Stimulated activated memory B cell treated with anti-CD40 and anti-IgM and Interleukin-4, amounts not matched to agents 10 μg/mL and 1 μg/mL and 100 μg/mL, for 72 hours (primary cell): ENCODE measurements around the gene ZBTB33.

ENCODE experiments used
- ATAC-seq: fragments of 150-1000 bp; cut with Tn5 transposase; 2 replicates; pipeline ENCODE4 v1.10.0; 2021
- H3K27ac Mint-ChIP-seq: one replicate; pipeline ENCODE4 v1.8.0; 2022; ENCODE audit warnings: mild to moderate bottlenecking, mixed read lengths
- H3K27me3 Mint-ChIP-seq: one replicate; pipeline ENCODE4 v1.8.0; 2022; ENCODE audit warnings: mixed read lengths
- H3K36me3 Mint-ChIP-seq: one replicate; pipeline ENCODE4 v1.8.0; 2022; ENCODE audit warnings: mixed read lengths
- H3K4me1 Mint-ChIP-seq: one replicate; pipeline ENCODE4 v1.8.0; 2022; ENCODE audit warnings: mixed read lengths
- H3K4me3 Mint-ChIP-seq: one replicate; pipeline ENCODE4 v1.8.0; 2022; ENCODE audit warnings: mild to moderate bottlenecking, moderate library complexity, mixed read lengths
- H3K9me3 Mint-ChIP-seq: one replicate; pipeline ENCODE4 v1.8.0; 2022; ENCODE audit warnings: mixed read lengths

The ZBTB33 gene, protein sequence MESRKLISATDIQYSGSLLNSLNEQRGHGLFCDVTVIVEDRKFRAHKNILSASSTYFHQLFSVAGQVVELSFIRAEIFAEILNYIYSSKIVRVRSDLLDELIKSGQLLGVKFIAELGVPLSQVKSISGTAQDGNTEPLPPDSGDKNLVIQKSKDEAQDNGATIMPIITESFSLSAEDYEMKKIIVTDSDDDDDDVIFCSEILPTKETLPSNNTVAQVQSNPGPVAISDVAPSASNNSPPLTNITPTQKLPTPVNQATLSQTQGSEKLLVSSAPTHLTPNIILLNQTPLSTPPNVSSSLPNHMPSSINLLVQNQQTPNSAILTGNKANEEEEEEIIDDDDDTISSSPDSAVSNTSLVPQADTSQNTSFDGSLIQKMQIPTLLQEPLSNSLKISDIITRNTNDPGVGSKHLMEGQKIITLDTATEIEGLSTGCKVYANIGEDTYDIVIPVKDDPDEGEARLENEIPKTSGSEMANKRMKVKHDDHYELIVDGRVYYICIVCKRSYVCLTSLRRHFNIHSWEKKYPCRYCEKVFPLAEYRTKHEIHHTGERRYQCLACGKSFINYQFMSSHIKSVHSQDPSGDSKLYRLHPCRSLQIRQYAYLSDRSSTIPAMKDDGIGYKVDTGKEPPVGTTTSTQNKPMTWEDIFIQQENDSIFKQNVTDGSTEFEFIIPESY

DNA sequence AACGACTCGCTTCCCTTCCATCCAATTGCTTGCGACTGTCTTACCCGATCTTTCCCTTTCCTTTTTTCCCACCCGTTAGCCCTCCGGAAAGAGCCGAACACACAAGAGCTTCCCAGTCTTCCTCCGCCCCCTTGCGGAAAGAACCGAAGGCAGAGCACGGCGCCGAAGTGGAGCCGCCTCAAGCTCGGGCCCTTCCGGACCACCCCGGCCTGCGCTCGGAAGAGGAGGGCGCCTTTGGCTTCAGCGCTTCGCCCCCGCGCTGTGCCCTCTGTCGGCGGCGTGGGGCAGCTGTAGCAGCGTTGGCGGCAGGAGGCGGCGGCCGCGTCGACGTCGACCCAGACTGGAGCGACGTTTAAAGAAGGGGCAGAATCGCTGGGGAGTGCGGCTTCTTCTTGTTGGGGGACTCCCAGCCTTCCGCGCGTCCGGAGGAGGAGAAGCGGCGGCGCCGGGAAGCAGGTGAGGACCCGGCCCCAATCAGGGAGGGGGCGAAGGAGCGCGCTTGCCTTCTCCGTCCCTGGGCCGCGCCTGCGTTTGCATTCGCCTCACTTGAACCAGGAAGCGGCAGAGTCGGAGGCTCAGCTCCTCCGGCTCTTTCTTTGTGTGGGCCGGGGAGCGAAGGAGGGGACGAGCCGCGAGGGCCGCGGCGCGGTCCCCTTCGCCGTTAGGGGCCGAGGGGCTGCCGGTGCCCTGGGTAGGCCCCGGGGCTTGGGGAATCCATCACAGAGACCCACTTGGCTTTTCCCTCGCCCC, at the start of gene ZBTB33:
Gene ZBTB33, plus strand, starts transcription at position 291 of the 750 bp plus-strand sequence. CDS start 2,604 bp downstream, outside the sequence.
- H3K4me1 Mint-ChIP-seq = no peaks in the 10 kb centered on the region
- peaks cover 12% of the 10 kb centered on the region for H3K36me3 Mint-ChIP-seq
- peak within 1 kb of the TSS; percentile 95 for H3K4me3 Mint-ChIP-seq
- H3K27me3 Mint-ChIP-seq = no peaks in the 10 kb centered on the region
- H3K9me3 Mint-ChIP-seq = no peaks in the 10 kb centered on the region
- H3K27ac Mint-ChIP-seq = peak within 1 kb of the TSS; percentile 97
- peak; percentile 100 for ATAC-seq

DNA sequence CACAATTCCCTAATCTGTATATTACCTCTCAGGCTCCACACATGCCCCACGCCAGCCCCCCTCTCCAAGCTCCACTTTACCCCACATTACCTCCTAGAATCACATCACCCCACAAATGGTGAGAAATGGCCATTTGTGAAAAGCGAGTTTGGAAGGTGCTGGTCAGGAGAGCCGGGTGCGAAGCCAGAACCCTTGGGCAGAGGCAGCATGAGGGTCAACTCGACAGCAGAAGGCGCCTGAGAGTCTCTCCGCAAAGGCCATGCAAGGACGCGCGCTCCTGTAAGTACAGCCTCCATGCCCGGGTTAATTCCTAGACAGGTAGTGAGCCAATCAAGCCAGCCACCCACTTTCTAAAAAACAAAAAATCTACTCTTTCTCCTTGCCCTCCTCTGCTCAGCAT, 49.8 kb upstream of the ZBTB33 start:
- no peaks in the 10 kb centered on the region for H3K27me3 Mint-ChIP-seq
- H3K9me3 Mint-ChIP-seq = no peaks in the 10 kb centered on the region
- H3K36me3 Mint-ChIP-seq = peaks cover 11% of the 10 kb centered on the region
- H3K4me1 Mint-ChIP-seq = no peaks in the 10 kb centered on the region
- ATAC-seq = no peak
- H3K4me3 Mint-ChIP-seq = no peak overlapping the region
- H3K27ac Mint-ChIP-seq = no peak overlapping the region

DNA sequence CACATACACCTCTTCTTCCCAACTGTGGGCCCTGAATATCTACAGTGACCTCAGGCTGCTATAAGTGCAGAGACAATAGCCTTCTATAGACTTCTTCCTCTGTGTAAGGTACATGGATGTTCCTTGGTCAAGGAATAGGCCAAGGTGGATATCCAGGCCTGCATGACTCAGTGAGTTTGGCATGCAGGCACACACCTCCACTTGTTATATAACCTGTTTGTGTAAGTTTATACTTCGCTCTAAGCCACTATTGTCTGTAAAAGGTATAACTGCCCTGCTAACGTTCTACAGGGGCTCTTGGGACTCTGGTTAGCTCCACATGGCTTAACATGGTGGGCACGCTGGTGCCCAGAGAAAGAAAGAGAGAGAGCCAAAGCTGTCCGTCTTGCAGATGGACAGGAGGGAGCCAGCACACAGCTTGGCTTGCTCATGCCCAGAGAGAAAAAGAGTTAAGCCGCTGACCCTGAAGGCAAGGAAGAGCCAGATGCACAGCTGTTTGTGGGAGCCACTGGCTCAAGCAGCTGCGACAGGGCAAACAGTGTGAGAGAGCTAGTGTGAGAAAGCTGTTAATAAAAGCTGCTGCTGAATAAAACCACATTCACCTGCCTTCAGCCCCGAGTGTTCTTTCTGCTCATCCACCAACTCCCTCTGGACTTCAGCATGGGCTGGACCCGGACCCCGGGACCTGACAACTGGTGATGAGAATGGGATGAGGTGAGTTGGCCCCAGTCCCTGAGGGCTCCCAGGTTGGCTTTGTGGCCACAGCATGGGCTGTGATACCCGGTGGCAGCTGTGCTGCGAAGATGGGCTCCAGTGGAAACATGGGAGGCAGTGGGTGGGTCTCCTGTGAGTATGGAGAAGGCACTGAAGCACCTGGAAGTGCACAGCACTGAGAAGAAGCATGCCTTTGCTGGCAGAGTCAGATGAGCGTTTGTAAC, 44.5 kb upstream of the ZBTB33 start:
- no peaks in the 10 kb centered on the region for H3K4me1 Mint-ChIP-seq
- H3K27me3 Mint-ChIP-seq = no peaks in the 10 kb centered on the region
- no peaks in the 10 kb centered on the region for H3K9me3 Mint-ChIP-seq
- H3K4me3 Mint-ChIP-seq = no peak overlapping the region
- H3K36me3 Mint-ChIP-seq = peaks cover 7% of the 10 kb centered on the region
- no peak overlapping the region for H3K27ac Mint-ChIP-seq
- ATAC-seq = no peak

DNA sequence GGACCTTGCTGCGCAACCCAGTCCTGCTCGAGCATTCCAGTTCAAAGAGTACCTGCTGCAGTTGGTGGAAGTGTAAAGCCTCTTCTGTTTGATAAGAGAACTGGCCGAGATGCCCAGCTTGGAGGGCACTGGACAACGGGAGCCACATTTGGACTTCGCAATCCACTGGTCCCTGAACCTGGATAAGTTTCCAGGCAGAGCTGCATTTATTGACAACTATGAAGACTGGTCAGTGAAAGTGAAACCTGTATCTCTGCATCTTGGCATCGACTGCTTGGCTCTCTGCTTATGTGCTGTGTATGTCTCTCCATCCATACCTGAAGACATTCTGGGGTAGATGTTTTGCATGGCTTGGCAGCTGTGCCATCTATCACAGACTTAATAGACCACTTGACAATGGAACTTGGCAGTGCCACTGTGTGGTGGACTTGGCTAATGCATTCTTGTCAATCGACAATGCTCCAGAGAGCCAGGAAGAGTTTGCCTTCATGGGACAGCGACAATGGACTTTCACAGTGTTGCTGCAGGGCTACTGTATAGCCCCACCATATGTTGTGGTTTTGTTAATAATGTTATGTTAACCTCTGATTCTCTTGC, 43.5 kb upstream of the ZBTB33 start:
- H3K27me3 Mint-ChIP-seq = no peaks in the 10 kb centered on the region
- peaks cover 7% of the 10 kb centered on the region for H3K36me3 Mint-ChIP-seq
- no peak overlapping the region for H3K27ac Mint-ChIP-seq
- no peaks in the 10 kb centered on the region for H3K9me3 Mint-ChIP-seq
- no peak for ATAC-seq
- no peaks in the 10 kb centered on the region for H3K4me1 Mint-ChIP-seq
- H3K4me3 Mint-ChIP-seq = no peak overlapping the region

DNA sequence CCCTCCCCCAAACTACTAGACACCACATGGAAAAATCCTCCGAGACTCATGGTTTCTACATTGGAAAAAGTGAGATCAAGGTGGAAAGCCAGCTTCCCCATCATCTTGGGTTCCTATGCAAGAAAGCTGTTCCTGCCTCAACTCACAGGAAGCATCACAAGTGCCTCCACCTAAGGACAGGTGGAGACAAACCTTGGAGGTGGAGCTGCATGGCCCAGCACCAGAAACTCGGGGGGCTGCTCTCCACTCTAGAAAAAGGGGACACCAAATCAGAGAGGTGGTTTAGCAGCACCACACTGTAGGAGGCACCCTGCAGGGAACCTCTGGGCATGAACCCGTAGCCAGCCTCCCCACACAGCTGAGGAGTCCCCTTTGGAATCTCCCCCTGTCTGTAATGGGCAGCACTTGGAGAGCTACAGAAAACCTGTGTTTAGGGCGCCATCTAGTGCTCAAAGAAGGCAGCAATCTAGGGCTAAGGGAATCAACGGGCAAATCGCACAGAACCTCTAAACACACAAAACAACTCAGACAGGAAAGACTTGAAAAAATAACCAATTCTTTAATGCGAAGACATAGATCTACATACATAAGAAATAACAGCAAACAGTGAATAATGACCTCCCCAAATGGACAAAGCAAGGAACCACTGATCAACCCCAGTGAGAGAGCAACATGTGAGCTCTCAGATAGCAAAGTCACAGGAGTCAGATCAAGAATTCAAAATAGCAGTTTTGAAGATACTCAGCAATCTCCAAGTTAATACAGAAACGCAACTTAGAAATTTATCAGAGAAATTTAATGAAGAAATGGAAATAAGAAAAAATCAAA, 37.0 kb upstream of the ZBTB33 start:
- no peaks in the 10 kb centered on the region for H3K27me3 Mint-ChIP-seq
- no peak overlapping the region for H3K27ac Mint-ChIP-seq
- no peak for ATAC-seq
- no peaks in the 10 kb centered on the region for H3K36me3 Mint-ChIP-seq
- peaks cover 10% of the 10 kb centered on the region for H3K4me1 Mint-ChIP-seq
- H3K4me3 Mint-ChIP-seq = no peak overlapping the region
- H3K9me3 Mint-ChIP-seq = no peaks in the 10 kb centered on the region

DNA sequence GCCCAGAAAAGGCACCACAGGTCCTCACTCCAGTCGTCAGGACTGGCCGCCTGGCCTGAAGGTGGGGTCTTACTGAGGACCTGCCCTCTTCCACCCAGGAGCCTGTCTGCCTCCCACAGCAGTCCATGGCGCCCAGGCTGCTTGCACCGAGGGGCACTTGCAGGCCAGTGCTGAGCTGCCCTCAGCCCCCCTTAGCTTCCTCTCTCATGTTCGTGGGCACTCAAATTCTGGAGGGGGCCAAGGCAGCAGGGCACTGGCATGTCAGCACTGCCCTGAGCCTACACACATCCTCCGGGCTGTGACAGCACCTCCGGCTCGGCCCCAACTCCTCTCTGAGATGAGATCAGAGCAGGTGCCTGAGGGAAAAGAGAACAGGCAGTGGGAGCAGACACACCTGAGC, 27.2 kb upstream of the ZBTB33 start:
- Mint-ChIP-seq H3K27me3 (no peaks in the 10 kb centered on the region), H3K4me3 (no peak overlapping the region), H3K27ac (no peak overlapping the region), H3K36me3 (peaks cover 11% of the 10 kb centered on the region), H3K9me3 (no peaks in the 10 kb centered on the region), H3K4me1 (no peaks in the 10 kb centered on the region)
- no peak for ATAC-seq

DNA sequence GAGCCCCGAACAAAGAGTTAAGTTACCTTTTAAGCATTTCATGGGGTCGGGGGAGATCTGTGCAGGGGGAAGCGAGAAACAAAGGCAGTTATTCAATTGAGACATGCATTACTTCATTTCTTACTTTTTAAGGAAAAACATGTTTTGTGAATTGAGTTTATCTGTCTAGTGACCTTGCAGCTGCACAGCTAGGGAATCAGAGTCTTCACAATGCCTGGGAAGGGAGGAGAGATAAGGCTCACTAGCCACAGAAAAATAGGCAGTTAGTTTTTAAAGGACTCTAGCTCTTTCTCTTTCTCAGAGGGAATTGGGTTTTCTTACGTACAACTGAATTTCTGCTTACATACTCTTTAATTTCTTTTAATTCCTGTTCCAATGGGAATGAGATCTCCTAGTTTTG, 26.2 kb upstream of the ZBTB33 start:
- Mint-ChIP-seq H3K4me3 (no peak overlapping the region), H3K27me3 (no peaks in the 10 kb centered on the region), H3K36me3 (peaks cover 12% of the 10 kb centered on the region), H3K4me1 (no peaks in the 10 kb centered on the region), H3K27ac (no peak overlapping the region), H3K9me3 (no peaks in the 10 kb centered on the region)
- no peak for ATAC-seq

DNA sequence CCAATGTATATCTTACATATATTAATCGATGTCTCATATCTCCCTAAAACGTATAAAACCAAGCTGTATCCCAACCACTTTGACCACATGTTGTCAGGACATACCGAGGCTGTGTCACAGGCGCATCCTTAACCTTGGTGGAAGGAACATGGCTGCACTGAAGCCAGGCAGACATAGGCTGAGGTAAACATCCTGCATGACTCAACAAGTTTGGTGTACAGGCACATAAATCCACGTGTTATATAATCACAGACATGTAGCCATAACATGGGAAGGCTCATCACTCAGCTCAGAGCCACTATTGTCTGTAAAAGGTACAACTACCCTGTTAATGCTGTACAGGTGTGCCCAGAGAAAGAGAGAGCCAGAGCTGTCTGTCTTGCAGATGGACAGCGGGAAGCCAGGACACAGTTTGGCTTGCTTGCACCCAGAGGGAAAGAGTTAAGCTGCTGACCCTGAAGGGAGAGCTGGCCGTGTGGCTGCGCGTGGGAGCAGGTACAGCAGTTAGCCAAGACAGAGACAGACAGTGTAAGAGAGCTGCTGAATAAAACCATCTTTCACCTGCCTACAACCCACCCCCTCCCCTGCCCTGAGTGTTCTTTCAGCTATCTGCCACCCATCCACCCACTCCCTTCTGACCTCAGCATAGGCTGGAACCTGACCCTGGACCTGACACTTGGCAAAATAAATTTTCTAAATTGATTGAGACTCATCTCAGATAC, 22.3 kb upstream of the ZBTB33 start:
- H3K27me3 Mint-ChIP-seq = no peaks in the 10 kb centered on the region
- no peak for ATAC-seq
- no peaks in the 10 kb centered on the region for H3K4me1 Mint-ChIP-seq
- H3K27ac Mint-ChIP-seq = no peak overlapping the region
- H3K36me3 Mint-ChIP-seq = peaks cover 5% of the 10 kb centered on the region
- no peak overlapping the region for H3K4me3 Mint-ChIP-seq
- no peaks in the 10 kb centered on the region for H3K9me3 Mint-ChIP-seq

DNA sequence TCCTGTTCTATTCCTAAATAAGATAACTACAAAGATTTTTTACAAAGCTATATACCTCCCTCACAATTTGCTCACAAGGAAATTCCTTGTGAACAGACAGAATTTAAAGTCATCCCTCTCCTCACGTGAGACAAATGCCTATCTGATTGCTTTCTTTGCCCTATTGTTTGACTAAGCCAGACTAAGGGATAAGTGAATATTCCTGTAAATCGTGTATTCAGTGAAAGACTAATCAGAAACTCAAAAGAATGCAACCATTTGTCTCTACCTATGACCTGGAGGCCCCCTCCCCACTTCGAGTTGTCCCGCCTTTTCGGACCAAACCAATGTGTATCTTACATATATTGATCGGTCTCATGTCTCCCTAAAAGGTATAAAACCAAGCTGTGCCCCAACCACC, 15.3 kb upstream of the ZBTB33 start:
- Mint-ChIP-seq H3K4me1 (no peaks in the 10 kb centered on the region), H3K4me3 (no peak overlapping the region), H3K27me3 (no peaks in the 10 kb centered on the region), H3K27ac (no peak overlapping the region), H3K36me3 (peaks cover 12% of the 10 kb centered on the region), H3K9me3 (no peaks in the 10 kb centered on the region)
- ATAC-seq = no peak

DNA sequence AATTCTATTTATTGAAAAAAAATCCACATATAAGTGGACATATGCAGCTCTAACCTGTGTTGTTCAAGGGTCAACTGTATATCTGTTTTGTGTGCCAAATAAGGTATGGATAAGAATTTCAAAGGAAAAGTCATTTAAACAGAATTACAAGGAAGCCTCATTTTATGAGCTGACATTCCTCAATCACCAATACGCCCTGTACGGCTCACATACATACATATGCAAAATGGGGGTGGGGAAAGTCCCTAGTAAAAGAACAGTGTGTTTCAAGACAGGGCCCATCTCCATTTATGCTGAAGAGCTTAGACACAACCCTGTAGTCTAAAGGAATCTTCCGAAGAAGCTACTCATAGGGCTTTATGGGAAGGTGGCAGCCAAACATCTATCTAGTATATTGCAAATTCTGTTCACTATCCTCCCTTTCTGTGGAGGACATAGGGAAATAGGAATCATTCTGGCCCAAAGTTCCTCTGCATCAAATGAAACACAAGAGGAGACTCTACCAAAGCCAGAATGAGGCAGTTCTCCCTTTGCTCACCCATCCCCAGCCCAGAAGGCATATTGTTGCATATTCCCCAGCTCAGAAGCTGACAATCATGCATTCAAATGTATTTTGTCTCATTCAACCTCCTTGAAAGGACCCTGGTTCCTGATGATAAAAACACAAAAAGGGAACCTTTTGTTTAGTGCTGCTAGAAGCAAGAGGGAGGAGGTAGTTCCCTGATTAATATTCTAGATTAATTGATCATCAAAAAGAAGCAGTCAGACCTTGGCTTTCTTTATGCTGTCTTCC, 13.7 kb upstream of the ZBTB33 start:
- no peak overlapping the region for H3K4me3 Mint-ChIP-seq
- H3K4me1 Mint-ChIP-seq = no peaks in the 10 kb centered on the region
- H3K27ac Mint-ChIP-seq = no peak overlapping the region
- H3K27me3 Mint-ChIP-seq = no peaks in the 10 kb centered on the region
- H3K36me3 Mint-ChIP-seq = peaks cover 12% of the 10 kb centered on the region
- no peak for ATAC-seq
- H3K9me3 Mint-ChIP-seq = no peaks in the 10 kb centered on the region

DNA sequence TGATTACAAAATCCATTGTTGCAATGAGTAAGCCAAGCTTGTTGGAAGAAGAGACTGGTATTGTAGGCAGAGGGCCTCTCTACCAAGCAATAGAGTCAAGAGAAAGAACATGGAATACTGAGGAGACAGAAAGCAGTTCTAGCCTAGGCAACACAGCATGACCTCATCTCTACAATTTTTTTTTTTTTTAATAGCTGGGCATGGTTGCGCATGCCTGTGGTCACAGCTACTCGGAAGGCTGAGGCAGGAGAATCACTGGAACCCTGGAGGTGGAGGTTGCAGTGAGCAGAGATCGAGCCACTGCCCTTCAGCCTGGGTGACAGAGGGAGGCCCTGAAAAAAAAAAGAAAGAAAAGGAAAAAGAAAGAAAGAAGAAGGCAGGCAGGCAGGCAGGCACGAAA, 11.7 kb upstream of the ZBTB33 start:
- Mint-ChIP-seq H3K4me3 (no peak overlapping the region), H3K4me1 (peaks cover 3% of the 10 kb centered on the region), H3K27ac (no peak overlapping the region), H3K36me3 (peaks cover 12% of the 10 kb centered on the region), H3K9me3 (no peaks in the 10 kb centered on the region), H3K27me3 (no peaks in the 10 kb centered on the region)
- no peak for ATAC-seq

DNA sequence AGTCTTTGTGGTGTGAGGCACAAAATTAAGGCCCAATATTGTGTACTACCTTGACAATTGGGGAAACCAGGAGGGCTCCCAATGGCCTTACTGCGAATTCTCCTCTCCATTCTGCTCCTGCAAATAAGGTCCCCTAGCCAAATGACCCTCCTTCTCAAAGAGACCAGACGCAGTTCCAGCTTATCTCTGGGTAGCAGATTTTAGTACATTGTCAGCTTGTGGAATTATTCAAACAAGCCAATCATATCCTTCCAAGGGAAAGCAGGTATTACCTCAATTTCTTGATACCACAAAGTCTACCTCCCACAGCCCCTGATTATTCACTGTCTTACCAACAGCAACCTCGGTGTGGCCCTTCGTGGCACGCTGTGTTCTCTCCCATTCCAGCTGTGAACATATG, 7.8 kb upstream of the ZBTB33 start:
- Mint-ChIP-seq H3K4me1 (peaks cover 8% of the 10 kb centered on the region), H3K27me3 (no peaks in the 10 kb centered on the region), H3K4me3 (no peak overlapping the region), H3K27ac (no peak overlapping the region), H3K36me3 (peaks cover 12% of the 10 kb centered on the region), H3K9me3 (no peaks in the 10 kb centered on the region)
- ATAC-seq = no peak

DNA sequence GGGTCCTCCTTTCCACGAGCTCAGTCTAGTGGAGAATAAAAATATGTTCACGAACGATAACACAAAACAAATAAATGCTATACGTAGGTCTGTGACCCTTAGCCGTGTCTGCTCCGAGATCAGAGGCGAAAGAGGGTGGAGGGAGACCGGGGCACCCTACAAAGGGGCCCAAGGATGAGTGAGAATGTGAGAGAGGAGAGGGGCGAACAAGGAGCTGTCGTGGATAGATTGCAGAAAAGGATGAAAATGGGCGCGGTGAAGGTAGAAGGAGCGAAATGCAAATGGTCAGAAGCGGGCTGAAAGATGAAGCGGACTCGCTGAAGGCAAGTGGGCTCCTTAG, 6.2 kb upstream of the ZBTB33 start:
- no peaks in the 10 kb centered on the region for H3K27me3 Mint-ChIP-seq
- peak overlapping the region; percentile 90 for H3K27ac Mint-ChIP-seq
- H3K9me3 Mint-ChIP-seq = no peaks in the 10 kb centered on the region
- peak overlapping the region; percentile 95 for H3K4me3 Mint-ChIP-seq
- H3K4me1 Mint-ChIP-seq = peaks cover 8% of the 10 kb centered on the region
- no peak for ATAC-seq
- peaks cover under 1% of the 10 kb centered on the region for H3K36me3 Mint-ChIP-seq
